ENCODE data around the gene DOCK3.
"Not testable (repeated sequence)": the region's sequence is repeated elsewhere in the genome, so short reads cannot be mapped to it uniquely, and the experiment has no call there.

Gene DOCK3

DNA sequence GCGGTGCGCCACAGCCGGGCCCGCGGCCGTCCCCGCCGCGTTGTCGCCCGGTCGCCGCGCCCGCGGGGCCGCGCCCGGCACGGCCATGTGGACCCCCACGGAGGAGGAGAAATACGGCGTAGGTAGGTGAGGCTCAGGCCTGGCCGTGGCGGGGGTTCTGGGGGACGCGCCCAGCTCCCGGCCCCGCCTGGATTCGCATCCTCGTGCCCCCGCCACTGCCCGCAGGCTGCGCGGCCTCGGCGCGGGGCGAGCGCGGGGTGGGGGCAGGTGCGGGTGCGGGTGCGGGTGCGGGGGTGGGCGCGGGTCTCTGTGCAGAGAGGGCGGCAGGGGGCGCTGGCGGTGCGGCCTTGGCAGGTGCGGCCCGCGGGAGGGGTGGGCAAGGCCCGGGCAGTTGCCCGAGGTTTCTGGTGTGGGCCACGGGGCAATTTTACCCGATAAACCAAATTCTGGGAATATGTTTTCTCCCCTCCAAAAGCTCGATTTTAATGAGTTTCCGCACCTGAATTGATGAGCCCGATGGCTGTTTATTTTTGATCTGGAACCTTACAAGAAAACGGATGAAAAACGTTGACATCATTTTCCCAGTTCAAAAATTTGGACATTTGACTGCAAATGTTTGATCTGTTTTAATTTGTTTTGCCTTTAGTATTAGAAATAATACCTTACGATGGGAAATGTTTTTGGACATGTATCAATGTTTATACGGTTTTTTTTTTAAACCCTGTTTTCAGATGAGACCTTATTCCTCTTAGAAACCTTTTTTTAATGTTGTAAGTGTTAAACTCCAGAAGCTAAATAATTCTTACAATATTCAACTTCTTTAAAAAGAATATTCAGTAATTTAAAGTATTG is 678 bp downstream of the DOCK3 start:
- no peak overlapping the region for H3K27ac ChIP-seq
- peak overlapping the region; percentile 7 to 49 (median 37) for H3K4me3 ChIP-seq

DNA sequence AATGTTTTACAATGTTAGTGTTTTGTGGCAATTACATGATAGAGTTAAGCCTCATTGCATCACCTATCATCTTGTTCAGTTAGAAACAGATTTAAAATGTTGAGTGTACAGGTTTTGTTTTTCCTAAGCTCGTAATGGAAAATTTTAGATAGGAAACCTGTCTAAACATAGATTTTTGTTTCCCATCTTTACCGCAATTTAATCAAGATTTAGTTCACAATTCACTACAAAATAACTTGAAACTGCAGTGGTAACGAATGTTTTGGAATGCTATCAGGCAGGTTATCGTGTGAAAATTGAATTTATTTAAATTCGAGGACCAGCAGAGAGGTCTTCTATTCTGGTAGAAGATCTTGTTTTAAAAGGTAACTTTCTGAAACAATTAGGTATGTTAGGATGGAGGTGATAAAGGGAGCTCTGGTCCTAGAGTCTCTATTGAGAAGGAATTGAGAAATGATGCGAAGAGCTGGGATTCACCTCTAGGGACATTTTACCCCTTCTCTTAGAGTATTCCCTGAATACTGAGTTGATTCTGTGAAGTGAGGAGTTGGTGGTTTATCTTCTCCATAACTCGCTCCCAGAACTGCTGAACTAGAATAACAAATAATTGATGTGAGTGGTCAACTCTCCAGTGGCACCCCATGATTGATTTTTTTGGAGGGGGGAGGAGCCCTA is 1.4 kb downstream of the DOCK3 start:
- no peak overlapping the region for H3K27ac ChIP-seq
- no peak overlapping the region for H3K4me3 ChIP-seq

DNA sequence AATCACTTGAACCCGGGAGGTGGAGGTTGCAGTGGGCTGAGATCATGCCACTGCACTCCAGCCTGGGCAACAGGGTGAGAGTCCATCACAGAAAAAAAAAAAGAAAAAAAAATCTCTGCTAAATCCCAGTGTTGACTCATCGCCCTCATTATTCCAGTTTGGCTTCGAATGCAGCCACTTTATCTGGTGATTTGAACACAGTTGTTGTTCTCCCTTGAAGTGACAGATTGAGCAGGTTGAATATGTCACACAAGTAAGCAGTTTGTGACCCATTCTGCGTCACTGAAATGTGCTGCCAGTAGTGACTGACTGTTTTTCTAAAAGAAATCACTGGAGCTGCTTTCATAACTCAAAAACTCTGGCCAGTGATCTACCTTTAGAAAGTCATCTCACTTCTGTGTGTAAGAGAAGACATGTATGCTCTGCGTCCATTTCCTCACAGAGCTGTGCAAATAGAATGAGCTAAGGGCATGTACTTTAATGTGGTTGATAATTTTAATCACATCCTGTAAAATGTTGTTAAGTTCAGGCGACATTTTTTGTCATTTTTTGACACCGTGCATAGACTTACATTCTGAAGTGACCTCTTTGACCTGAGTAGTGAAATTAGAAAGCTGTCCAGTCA is 12.5 kb downstream of the DOCK3 start:
- Histone ChIP-seq H3K4me3 (no peak overlapping the region), H3K27ac (no peak overlapping the region)

DNA sequence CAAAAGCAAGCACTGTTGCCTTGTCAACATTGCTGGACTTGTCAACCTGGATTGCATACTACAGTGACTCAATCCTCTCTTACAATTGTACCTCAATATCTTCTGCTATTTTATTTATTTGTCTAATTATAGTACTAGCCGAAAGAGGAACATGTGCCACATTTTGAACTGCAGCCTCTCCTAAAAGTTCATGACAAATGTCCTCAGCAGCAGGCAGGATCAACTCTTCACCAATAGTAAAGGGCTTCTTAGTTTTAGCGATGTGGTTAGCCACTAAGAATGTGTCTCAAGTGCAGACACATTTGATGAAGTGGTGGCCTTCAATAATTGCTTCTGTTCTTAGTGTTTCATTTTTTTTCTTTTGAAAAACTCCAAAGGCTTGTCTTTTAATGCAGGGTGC is 13.2 kb downstream of the DOCK3 start:
- no peak overlapping the region for H3K4me3 ChIP-seq
- no peak overlapping the region for H3K27ac ChIP-seq

DNA sequence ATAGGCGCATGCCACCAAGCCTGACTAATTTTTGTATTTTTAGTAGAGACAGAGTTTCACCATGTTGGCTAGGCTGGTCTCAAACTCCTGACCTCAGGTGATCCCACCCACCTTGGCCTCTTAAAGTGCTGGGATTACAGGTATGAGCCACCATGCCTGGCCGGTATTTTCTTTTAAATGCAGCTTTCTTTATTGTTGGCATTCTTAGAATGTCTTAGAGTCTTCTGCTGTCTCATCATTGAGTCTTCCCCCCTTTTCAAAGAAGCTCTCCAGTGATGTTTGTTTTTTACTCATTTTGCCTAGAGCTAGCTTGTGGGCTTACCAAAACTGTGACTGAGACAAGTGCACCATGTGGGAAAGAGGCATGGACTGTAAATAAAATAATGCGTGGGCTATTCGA is 13.9 kb downstream of the DOCK3 start:
- not testable (repeated sequence) for H3K4me3 ChIP-seq, H3K27ac ChIP-seq

DNA sequence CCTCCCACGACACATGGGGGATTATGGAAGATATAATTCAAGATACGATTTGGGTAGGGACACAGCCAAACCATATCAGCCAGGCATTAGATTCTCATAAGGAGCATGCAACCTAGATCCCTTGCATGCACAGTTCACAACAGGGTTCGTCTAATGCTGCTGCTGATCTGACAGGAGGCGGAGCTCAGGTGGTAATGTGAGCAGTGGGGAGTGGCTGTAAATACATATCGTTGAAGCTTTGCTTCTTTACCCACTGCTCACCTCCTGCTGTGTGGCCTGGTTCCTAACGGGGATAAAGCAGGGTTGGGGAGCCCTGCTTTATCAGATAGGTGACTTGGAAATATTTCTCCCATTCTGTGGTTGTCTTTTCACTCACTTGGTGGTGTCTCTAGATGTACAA is 14.8 kb downstream of the DOCK3 start:
- H3K27ac ChIP-seq = no peak overlapping the region
- no peak overlapping the region for H3K4me3 ChIP-seq

DNA sequence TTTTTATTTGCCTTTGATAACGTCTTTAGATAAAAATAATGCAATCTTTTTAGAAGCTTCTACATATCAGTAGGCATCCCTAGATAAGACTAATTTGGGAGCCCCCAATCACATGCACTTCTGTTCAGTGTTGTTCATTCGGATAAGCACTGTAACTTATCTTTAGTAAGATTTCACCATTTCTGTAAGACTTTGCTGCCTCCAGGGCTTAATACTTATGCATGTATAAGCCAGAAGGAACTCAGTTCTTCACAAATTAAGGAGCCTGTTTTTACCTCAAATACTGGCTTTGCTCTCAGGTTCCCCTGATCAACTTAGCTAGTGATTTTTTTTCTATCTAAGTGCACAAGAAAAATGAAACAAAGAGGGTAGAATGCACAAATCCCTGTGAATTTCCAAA is 20.3 kb downstream of the DOCK3 start:
- Histone ChIP-seq H3K4me3 (no peak overlapping the region), H3K27ac (no peak overlapping the region)

DNA sequence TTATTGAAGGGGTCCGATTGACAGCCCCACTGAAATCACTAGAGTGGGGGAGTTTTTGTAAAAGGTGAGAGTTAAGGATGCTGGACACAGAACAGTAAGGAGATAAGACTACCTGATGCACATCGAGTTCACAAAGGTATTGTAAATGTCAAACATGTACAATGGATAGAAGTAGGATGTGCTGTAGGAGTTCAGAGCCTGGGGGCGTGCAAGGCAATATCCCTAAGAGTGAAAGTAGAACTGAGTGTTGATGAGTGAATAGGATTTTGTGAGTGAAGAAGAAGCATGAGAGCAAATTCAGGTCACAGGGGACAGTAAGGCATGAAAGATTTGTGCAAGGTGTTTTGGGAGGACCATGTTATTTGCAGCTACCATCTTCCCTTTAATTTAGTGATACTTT is 21.5 kb downstream of the DOCK3 start:
- H3K27ac ChIP-seq = no peak overlapping the region
- no peak overlapping the region for H3K4me3 ChIP-seq

DNA sequence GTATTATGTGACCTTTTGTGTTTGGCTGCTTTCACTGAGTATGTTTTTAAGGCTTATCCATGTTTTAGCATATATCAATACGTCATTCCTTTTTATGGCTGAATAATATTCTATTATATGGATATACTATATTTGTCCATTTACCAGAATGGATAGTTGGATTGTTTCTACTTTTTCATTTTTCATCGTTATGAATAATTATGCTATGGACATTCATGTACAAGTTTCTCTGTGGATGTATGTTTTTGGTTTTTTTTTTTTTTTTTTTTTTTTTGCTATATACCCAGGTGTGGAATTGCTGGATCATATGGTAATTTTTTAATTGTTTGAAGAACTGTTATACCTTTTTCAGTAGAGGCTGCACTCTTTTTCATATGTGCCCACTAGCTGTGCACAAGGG is 23.5 kb downstream of the DOCK3 start:
- H3K27ac ChIP-seq = no peak overlapping the region
- H3K4me3 ChIP-seq = no peak overlapping the region

DNA sequence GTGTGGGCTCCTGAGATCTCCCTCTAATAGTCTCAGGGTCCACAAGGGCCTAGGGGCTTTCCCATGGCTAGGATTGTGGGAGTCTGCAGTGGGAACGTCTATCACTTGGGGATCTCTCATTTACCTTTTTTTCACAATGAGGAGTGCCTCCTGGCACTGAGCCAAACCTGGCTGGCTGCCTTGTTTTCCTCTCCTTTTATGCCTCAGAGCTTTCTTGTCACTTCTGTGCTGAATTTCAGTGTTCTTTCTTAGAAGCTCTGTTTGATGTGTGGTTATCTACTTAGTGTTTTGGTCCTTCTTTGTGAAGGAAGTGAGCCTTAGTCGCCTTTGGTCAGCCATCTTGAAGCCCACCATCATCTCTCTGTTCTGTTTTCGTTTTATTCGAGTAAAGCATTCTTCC is 33.9 kb downstream of the DOCK3 start:
- no peak overlapping the region for H3K27ac ChIP-seq

DNA sequence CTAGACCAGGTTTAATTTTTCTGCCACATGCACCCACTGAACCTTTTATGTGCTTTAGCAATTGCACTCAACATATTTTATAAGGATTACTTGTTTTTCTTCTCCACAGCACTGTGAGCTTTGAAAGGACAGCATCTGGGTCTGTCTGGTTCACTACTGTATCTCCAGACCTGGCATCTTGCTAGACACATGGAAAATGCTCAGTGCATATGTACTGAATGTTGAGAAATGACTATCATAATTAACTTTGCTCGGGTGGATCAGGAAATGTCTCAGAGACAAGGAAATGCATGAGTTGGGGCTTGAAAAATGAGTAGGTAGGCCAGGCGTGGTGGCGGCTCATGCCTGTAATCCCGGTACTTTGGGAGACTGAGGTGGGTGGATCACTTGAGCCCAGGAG is 40.2 kb downstream of the DOCK3 start:
- no peak overlapping the region for H3K27ac ChIP-seq
- no peak overlapping the region for H3K4me3 ChIP-seq

More for the DNA sequence above, 33.9 kb downstream of the DOCK3 start:
- no peak overlapping the region for H3K4me3 ChIP-seq

DNA sequence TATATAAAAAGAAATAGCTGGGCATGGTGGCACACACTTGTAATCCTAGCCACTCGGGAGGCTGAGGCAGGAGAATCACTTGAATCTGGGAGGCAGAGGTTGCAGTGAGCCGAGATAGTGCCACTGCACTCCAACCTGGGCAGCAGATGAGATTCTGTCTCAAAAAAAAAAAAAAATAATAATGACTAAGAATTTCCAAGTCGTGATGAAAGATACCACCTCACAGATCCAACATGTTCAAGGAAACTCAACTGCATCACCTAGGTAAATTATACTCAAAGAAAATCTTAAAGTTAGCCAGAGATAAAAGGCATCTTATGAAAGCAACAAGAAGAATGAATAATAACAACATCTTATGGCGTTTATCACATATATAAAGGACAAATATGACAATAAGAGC is 50.1 kb downstream of the DOCK3 start:
- Histone ChIP-seq H3K27ac (no peak overlapping the region), H3K4me3 (no peak overlapping the region)

DNA sequence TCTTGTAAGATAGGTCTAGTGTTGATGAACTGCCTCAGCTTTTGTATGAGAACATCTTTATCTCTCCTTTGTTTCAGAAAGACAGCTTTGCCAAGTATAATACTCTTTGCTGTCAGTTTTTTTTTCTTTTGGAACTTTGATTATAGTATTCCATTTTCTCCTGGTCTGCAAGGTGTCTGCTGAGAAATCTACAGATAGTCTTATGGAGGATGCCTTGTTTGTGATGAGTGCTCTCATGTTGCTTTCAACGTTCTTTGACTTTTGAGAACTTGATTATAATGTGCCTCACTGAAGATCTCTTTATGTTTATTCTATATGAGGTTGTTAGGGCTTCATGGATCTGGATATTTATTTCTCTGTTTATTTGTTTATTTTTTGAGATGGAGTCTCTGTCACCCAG is 60.3 kb downstream of the DOCK3 start:
- H3K4me3 ChIP-seq = no peak overlapping the region
- no peak overlapping the region for H3K27ac ChIP-seq

DNA sequence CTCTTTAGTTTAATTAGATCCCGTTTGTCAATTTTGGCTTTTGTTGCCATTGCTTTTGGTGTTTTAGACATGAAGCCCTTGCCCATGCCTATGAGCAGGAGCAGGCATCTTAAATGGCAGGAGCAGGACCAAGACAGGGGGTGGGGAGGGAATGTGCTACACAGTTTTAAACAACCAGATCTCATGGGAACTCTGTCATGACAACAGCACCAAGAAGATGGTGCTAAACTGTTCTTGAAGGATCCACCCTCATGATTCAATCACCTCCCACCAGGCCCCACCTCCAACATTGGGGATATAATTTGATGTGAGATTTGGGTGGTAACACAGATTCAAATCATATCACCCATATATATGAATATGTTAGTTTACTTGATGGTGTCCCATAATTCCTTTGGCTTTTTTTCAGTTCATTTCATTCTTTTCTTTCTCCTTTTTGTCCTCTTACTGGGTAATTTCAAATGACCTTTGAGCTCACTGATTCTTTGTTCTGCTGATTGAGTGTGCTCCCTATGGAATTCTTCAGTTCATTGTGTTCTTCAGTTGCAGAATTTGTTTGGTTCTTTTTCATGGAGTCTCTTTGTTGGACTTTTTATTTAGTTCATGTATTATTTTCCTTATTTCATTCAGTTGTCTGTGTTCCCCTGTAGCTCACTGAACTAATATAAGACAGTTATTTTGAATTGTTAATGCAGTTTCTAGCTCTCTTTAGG is 62.6 kb downstream of the DOCK3 start:
- Histone ChIP-seq H3K4me3 (no peak overlapping the region), H3K27ac (no peak overlapping the region)

DNA sequence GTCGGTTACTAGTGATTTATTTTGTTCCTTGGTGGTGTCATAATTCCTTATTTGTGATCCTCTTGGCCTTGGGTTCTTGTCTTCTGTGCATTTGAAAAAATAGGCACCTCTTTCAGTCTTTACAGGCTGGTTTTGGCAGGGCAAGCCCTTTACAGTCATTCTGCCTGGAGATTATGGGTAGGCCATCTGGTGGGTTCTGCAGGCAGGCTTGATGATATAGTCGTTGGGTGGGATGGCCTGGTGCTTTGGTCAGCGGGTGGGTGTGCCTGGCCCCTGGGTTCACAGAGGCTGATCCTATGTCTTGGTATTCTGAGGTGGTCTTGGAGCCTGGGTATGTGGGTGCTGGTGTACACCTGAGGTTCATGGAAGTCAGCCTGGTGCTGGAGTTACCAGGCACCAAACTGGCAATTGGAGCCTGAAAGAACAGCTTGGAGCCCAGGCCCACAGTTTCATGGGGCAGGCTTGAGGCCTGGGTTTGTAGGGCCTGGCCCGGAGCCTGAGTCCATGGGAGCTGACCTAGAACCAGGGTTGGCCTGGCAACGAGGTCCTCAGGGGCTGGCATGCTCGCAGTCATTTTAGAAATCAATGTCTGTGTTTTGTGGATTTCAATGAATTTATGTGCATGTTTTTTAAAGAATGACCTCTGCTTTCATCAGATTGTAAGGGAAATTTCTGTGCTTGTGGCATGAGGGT is 63.3 kb downstream of the DOCK3 start:
- no peak overlapping the region for H3K27ac ChIP-seq
- H3K4me3 ChIP-seq = no peak overlapping the region

DNA sequence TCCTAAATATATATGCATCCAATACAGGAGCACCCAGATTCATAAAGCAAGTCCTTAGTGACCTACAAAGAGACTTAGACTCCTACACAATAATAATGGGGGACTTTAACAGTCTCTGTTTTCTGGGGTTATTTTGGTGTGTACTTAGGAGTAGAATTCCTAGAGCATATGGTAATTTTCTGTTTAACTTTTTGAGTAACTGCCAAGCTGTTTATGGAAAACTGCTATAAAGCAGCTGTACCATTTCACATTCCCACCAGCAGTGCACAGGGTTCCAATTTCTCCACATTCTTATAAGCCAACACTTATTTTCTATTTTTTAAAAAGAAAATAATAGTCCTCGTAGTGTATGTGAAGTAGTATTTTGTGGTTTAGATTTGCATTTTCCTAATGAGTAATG is 68.9 kb downstream of the DOCK3 start:
- H3K4me3 ChIP-seq = no peak overlapping the region
- no peak overlapping the region for H3K27ac ChIP-seq

DNA sequence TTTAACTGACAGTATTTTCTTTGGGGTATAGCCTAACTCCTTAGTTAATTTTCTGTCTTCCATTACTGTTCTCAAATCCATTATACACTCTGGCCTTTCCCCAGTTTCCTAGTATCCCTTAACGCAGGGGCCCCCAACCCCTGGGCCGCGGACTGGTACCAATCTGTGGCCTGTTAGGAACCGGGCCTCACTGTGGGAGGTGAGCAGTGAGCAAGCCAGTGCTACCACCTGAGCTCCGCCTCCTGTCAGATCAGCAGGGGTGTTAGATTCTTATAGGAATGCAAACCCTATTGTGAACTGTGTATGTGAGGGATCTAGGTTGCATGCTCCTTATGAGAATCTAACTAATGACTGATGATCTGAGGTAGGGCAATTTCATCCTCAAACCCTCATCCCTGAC is 75.1 kb downstream of the DOCK3 start:
- no peak overlapping the region for H3K27ac ChIP-seq
- no peak overlapping the region for H3K4me3 ChIP-seq

DNA sequence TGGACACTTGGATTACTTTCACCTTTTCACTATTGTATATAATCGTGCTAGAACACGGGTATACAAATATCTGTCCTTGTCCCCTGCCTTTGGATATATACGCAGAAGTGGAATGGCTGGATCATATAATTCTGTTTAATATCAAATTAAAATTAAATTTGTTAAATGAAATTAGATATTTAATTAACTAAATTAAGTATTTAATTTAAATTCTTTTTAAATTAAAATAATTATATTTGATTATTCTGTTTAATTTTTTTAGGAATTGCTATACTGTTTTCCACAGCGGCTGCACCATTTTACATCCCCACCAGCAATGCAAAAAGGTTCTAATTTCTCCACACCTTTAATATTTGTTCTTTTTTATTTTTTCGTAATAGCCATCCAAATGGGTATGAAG is 84.3 kb downstream of the DOCK3 start:
- Histone ChIP-seq H3K4me3 (no peak overlapping the region), H3K27ac (no peak overlapping the region)

DNA sequence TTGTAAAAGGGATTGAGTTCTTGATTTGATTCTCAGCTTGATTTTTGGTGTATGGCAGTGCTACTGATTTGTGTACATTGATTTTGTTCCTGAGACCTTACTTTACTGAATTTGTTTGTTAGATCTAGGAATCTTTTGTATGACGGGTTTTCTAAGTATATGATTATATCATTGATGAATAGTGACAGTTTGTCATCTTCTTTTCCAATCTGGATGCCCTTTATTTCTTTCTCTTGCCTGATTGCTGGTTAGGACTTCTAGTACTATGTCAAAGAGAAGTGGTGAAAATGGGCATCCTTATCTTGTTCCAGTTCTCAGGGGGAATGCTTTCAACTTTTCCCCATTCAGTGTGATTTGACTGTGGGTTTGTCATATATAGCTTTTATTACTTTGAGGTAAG is 103.0 kb downstream of the DOCK3 start:
- no peak overlapping the region for H3K27ac ChIP-seq
- no peak overlapping the region for H3K4me3 ChIP-seq

DNA sequence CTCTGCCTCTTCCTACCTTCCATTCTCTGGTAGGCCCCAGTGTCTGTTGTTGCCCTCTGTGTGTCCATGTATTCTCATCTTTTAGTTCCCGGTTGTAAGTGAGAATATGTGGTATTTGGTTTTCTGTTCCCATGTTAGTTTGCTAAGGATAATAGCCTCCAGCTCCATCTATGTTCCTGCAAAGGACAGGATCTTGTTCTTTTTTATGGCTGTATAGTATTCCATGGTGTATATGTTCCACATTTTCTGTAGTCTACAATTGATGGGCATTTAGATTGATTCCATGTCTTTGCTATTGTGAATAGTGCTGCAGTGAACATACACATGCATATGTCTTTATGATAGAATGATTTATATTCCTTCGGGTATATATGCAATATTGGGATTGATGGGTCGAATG is 107.0 kb downstream of the DOCK3 start:
- H3K4me3 ChIP-seq, H3K27ac ChIP-seq: not testable (repeated sequence)
